Measurements from ENCODE around the gene GALNTL6. TPM values are rescaled to one million over a fixed set of nuclear protein-coding genes. Genes with fewer than 3 reads are reported as not detected.
"Not testable (repeated sequence)": the region's sequence is repeated elsewhere in the genome, so short reads cannot be mapped to it uniquely, and the experiment has no call there.

GALNTL6 gene
- polyA plus RNA-seq, 3 donors, result 0.85 to 3.4 (median 0.98) TPM

DNA sequence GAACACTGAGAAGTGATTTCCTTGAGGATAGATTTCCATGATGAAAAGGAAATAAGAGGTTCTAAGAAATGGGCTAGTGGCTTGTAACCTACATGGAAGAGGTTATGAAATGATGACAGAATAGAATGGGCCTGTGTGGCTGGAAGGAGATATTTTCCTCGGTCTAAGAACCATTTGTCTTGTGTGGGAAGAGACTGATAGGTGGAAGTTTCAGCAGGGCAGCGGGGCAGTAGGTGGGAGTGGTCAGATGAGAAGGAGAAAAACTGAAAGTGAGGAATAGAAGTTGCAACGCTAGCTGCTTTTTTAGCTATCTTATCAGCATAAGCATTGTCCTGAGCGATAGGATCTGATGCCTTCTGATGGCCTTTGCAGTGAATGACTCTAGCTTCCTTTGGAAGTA, 1144.0 kb downstream of the GALNTL6 start:
- DNase-seq (ENCODE audit: low read depth in 3 of 3, low spot score in 2 of 3), result no peak

- peak in 2 of 3 donors; percentile 5 to 13 for DNase-seq (ENCODE audit: low read depth in 3 of 3, low spot score in 2 of 3)
Observed at GRCh38 chr4:172962564-172963353, 1149.6 kb downstream of the GALNTL6 start.

DNA sequence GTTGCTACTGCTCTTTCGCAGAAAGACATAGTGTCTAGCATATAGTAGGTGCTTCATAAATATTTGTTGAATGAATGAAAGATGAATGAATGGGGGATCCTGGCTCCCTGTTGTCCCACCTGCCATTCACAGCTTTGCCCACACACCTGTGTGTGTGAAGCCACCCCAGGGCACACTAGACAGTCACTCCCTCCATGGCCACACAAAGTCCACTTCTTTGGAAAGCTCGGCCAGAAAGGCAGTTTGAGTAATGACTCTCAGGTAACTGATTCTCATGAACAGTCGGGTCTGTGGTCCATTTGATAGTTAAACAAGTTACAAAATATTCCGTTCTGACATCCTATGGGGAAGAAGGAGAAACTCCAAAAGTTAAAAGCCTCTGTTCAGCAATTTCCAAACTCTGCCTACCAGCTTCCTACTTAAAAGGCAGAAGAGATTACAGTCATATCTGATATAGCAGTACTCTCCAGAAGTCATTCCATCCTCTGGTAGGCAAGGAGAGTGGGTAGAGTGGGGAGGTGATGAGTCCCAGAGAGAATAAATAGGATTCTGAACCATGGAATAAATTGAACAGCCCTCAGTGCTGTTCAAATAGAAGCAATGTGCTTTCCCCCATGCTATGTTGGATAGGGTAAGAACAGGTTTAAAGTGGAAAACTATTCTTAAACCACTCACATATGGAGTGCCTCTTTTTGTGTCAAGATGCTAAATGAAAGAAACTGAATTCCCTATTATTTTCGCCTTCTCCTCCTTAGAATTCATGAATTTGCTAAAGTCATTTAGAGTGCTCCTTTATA, 1150.5 kb downstream of the GALNTL6 start:
- no peak for DNase-seq (ENCODE audit: low read depth in 3 of 3, low spot score in 2 of 3)

DNA sequence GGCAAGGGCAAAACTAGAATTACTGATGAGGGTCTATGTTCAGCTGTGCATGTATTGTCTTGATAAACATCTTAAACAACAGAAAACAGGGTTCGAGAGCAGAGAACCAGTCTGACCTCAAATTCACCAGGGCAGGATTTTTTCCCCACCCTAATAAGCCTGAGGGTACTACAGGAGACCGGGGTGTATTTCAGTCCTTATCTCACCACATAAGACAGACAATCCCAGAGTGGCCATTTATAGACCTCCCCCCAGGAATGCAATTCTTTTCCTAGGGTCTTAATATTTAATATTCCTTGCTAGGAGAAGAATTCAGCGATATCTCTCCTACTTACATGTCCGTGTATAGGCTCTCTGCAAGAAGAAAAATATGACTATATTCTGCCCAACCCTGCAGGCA, 1157.0 kb downstream of the GALNTL6 start:
- not testable (repeated sequence) for DNase-seq (ENCODE audit: low read depth in 3 of 3, low spot score in 2 of 3)

- DNase-seq (ENCODE audit: low read depth in 3 of 3, low spot score in 2 of 3), result no peak
Observed at GRCh38 chr4:172974586-172974985, 1161.4 kb downstream of the GALNTL6 start.

DNA sequence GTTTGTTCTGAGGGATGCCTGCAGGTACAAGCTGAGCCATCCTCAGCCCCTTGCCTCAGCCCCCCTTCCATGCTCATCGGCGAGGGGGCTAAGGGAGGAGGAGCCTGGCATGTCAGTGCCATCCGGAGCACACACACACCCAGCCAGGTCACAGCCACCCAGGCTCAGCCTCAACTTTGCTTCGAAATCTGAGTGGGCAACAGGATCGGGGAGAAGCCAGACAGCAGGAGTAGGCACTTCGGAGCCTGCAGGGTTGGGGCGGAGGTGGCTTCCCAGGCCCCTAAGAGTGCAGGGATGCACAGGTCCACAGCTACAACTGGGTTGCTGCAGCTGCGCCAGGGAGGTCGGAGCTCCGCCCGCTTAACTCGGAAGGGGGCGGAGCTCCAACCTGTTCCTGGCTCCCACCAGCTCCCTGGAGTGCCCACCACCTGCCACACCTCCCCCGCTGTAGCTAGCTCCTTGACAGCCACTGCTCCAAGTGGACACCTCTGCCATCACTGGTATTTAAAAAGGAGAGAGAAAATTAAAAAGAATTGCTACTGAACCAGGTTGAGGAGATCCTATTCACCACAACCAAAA, 1162.5 kb downstream of the GALNTL6 start:
- DNase-seq (ENCODE audit: low read depth in 3 of 3, low spot score in 2 of 3), result no peak

GRCh38 chr4:172977491-172978041, 1164.4 kb downstream of the GALNTL6 start:
- DNase-seq (ENCODE audit: low read depth in 3 of 3, low spot score in 2 of 3), result not testable (repeated sequence)

GRCh38 chr4:172978848-172979247, 1165.6 kb downstream of the GALNTL6 start:
- no peak for DNase-seq (ENCODE audit: low read depth in 3 of 3, low spot score in 2 of 3)

DNA sequence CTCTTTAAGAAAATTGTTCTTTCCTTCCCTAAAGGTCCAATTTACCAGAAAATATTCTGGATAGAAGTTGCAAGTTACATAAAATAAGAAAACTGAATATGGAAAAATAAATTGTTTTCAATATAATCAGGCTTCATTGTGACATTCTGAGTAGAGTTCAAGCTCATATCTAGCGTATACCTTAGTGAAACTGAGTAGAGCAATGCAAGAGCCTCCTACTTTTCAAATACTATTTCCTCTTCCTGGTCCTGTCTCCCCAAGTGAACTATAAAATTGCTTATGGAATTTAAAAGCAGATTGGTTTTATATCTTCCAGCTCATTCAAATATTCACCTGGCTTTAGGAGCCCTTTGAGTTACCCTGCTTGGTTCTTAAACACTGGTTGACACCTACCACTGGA, 1166.1 kb downstream of the GALNTL6 start:
- no peak for DNase-seq (ENCODE audit: low read depth in 3 of 3, low spot score in 2 of 3)

DNA sequence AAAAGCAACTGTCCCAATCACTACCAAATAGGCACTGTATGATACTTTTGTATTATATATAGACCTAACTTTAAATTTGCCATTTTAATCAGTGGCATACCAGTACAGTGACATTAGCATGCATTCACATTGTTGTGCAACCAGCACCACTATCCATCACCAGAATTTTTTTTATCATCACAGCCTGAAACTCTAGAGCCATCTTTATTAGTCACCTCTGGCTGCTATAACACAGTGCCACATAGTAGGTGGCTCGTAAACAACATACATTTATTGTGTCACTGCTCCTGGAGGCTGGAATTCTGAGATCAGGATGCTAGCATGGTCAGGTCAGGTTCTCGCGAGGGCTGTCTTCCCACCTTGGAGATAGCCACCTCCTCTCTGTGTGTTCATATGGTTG, 1167.0 kb downstream of the GALNTL6 start:
- DNase-seq (ENCODE audit: low read depth in 3 of 3, low spot score in 2 of 3), result no peak

- DNase-seq (ENCODE audit: low read depth in 3 of 3, low spot score in 2 of 3), result no peak
Observed at GRCh38 chr4:172982151-172982590, 1169.0 kb downstream of the GALNTL6 start.

GRCh38 chr4:172983014-172983413, 1169.8 kb downstream of the GALNTL6 start:
- DNase-seq (ENCODE audit: low read depth in 3 of 3, low spot score in 2 of 3), result no peak

GRCh38 chr4:172983631-172984030, 1170.4 kb downstream of the GALNTL6 start:
- no peak for DNase-seq (ENCODE audit: low read depth in 3 of 3, low spot score in 2 of 3)

DNA sequence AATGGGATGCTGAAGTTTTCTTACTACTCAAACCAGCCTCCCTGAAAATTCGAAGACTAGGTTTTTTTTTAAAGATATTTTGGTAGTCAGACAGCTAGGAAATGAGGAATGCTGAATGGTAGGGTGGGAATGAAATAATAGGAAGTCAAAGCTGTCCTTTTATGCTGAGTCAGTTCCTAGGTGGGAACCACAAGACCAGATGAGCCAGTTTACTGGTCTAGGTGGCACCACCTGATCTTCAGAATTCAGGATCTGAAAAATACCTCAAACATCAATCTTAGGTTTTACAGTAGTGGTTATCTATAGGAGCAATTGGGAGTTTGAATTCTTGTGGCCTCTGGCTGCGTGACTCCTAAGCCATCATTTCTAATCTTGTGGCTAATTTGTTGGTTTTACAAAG, 1172.3 kb downstream of the GALNTL6 start:
- no peak for DNase-seq (ENCODE audit: low read depth in 3 of 3, low spot score in 2 of 3)

GRCh38 chr4:172986114-172986513, 1172.9 kb downstream of the GALNTL6 start:
- no peak for DNase-seq (ENCODE audit: low read depth in 3 of 3, low spot score in 2 of 3)

GRCh38 chr4:172989984-172990820, 1177.0 kb downstream of the GALNTL6 start:
- DNase-seq (ENCODE audit: low read depth in 3 of 3, low spot score in 2 of 3), result no peak

DNA sequence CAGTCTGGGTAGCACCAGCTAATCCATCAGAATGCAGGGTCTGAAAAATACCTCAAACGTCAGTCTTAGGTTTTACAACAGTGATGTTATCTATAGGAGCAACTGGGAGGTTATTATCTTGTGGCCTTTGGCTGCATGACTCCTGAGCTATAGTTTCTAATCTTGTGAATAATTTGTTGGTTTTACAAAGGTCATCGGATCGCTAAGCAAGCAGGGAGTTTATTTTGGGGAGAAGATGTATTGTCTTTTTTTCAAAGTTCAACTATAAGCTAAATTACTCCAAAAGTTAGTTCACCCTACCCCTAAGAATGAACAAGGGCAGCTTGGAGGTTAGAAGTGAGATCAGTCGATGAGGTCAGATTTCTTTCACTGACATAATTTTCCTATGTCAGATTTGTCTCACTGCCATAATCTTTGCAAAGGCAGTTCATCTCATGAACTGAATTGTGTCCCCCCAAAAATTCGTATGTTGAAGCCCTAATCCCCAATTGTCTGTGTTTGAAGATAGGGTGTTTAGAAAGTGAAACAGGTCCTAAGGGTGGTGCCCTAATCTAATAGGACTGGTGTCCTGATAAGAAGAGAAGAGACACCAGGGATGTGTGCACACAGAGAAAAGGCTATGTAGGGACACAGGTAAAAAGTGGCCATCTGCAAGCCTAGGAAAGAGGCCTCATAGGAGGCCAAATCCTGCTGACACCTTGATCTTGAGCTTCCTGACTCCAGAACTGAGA, 1179.6 kb downstream of the GALNTL6 start:
- DNase-seq (ENCODE audit: low read depth in 3 of 3, low spot score in 2 of 3), result no peak

DNA sequence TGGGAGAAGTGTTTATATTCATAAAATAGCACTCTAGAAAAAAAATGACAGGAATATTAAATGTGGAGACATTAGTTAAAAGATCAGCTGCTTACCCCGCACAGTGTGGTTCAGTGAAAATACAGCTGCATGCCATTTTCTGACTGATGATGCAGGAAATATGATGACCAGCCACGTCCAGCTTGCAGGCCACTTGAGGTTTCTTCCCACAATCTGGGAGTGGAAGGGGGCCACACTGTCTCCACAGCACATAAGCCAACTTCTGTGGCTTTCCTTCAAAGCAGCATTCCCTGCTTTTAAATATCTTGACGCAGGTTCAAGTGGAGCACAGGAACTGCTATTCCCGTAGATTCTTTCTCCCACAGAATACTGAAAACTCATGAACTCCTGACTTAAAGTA, 1182.0 kb downstream of the GALNTL6 start:
- DNase-seq (ENCODE audit: low read depth in 3 of 3, low spot score in 2 of 3), result no peak

DNA sequence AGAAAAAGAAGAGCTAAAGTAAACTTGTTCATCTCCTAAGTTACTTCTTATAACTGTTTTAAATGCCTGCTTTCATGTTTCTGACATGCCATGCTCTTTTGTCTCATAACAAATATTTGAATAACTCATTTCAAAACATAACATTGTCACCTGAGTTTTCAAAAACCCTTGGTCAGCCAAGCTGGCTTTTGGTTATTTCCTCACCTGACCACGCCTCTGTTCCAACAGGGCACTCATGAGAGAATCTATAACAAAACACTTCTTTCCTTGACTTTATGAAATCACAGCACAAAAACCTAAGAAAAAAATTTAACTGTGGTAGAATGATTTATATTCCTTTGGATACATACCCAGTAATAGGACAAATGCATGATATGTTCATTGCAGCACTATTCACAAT, 1182.5 kb downstream of the GALNTL6 start:
- DNase-seq (ENCODE audit: low read depth in 3 of 3, low spot score in 2 of 3), result no peak

All from right renal cortex interstitium (tissue), 3 donors.